Activated CD4-positive, CD25-positive, alpha-beta regulatory T cell (primary cell): Measurements from ENCODE around the gene FARS2.

Experiments
- DNase-seq, 4 experiments: peaks; one replicate each; lab custom pipeline; 2025; lab: John Stamatoyannopoulos, UW

FARS2 gene

DNA sequence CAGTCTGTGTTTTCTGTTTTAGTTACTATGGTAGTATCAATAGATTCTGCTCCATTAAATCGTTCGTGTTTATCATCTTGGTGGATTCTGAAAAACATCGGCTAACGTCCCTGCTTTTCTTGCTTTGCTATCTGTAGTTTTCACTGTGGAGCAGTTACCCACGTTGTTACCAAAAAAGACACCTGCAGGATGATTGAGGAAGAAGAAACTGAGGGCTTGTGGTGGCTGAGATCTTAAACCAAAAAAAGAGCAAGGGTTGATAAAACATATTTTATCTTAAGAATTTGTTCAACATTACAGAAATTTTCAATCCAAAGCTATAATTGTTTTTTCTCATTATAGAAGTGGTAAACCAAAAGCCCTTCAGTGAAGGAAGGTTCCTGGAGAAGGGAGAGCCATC lies 166.3 kb downstream of the FARS2 start:
- no peak for DNase-seq

DNA sequence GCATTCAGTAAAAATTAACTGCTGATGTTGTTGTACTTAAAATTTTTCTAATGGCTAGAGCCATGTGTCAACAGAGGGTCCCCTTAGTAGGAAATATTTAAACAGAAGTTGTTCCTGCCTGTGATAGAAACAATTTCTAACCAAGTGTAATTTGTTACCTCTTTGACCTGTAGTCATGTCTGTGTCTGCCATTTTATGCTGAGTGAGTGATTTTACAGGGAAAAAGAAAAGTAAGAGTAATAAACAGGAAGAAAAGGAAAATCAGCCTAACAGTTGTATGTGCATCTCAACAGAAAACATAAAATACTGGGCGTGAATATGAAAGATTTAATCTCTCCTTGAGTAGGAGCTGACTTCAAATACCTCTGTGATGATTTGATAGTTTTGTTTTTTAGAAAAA lies 172.0 kb downstream of the FARS2 start:
- no peak for DNase-seq

GRCh38 chr6:5435449-5435848 lies 174.1 kb downstream of the FARS2 start:
- no peak for DNase-seq

DNA sequence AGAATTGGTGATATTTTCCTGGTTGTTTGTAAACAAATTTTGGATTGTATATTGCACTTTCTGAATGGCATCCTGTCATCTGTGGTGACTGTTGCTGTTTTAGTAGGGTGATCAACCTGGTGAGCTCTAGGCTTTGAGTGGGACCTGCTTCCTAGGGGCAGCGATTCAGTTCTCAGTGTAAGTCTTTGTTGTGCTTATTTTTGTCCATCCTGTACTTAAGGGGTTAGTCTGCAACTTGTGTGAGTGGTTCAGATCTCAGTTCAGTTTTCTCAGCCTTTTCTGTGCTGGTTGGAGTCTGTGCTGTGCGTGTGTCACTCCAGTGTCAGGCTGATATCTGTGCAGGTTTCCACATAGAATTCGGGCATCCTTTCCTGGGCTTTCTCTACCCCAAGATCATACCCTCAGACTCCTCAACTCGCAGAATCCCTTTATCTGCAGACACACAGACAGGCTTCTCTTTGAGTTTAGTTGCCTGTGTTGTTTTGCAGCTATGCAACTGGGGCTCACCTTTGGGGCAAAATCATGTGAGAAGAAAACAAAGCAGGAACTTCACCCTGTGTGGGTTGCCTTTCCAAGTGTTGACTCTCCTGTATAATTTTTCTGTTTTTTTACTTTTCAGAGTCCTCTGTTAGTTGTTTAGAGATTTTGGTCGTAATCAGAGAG lies 177.7 kb downstream of the FARS2 start:
- DNase-seq = no peak

- DNase-seq = no peak
Observed at GRCh38 chr6:5439749-5440148, 178.4 kb downstream of the FARS2 start.

- no peak for DNase-seq
Observed at GRCh38 chr6:5442319-5442718, 181.0 kb downstream of the FARS2 start.

- DNase-seq = no peak
Observed at GRCh38 chr6:5442916-5443315, 181.6 kb downstream of the FARS2 start.

DNA sequence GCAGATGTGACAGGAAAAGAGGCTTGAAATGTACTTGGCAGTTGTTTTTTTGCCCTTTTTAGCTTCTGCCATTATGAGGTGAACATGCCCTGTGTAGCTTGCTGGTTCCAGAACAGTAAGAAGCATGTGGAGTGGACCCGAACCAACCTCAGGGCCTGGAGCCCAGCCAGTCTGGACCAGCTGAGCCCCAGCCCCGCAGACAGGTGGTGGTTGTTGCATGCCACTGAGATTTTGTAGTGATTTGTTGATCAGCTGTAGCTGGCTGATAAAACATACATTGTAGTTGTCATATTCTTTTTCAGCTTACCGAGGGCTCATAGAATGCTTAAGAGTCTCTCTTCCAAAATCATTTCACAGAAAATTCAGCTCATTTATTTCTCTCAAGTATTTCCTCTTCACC lies 182.2 kb downstream of the FARS2 start:
- no peak for DNase-seq

DNA sequence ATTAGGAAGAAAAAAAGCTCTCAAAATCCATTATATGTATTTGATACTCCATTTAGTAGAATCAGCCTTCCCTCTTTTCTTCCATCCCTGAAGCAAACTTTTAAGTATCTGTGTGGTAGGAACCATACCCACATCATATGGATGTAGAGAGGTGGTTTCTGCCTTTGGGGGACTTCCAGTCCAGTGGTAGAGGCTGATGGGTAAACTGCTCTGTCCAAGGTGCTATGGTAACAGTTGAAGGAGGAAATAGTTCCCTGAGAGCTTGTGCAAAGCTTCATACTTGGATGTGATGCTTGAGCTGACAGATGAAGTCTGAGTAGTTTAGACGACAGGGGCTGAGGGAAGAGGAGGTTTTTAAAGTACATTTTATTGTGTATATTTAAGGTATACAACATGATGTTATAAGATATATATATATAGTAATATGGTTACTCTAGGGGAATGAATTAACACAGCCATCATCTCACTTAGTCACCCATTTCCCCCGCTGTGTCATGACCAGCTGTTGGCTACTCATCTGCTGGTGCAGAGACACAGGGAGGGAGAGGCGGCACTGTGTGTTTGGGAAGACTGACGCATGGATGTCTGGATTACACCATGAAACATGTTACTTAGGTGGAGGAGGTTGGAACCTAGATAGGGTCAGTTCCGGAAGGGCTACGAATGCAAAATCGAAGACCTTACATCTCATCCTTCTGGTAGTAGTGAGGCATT lies 185.2 kb downstream of the FARS2 start:
- no peak for DNase-seq

DNA sequence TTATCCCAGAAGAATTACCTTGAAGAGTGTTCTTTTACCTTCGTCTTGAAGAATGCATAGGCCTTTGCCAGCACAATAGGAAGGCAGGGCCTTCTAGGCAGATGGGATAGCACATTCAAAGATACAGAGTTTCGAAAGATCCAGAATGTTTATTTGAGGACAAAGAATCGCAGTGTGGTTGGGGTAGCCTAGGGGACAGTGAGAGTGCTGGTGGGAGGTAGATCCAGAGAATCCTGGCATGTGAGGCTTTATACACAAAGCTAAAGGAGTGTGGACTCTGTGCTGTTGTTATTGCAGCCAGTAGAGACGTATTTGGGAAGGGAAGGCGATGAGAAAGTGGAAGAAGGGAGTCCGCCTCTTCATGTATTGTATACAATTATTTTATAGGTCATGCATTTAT lies 186.6 kb downstream of the FARS2 start:
- no peak for DNase-seq

DNA sequence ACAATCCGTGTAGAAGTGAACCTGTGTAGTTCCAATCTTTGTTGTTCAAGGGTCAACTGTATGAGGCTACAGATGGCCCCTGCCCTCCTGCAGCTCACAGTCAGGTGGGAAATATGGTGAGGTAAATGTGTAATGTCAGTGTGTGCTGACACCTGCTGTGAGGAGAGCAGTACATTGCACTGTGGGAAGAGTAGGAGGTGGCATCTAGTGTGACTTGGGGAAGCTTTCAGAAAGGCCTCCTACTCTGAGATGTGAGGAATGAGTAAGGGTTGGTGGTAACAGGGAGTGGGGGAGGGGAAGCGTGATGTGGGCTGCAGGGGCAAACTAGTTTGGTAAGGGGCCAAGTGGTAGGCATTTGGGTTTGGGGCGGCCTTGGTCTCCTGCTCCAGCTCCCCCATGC lies 188.8 kb downstream of the FARS2 start:
- no peak for DNase-seq

GRCh38 chr6:5453546-5453945 lies 192.2 kb downstream of the FARS2 start:
- no peak for DNase-seq

GRCh38 chr6:5455142-5455541 lies 193.8 kb downstream of the FARS2 start:
- no peak for DNase-seq

DNA sequence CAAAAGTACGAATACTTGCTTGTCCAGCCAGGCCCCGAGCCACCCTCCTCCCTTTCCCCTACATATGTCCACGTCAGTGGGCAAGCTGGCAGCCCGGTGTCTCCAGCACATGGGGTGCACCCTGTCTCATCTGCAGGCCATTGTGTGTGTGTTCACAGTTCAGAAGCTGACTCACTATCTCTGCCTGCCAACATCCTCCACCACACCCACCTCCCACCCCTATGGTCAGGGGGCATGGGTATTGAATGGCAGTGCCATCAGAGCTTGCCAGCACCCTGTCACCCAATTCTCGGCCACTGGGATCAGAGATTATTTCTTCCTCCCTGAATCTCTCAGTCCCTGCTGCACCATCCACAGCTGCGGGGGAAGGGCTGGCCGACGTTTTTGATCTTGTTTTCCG lies 195.7 kb downstream of the FARS2 start:
- no peak for DNase-seq

- no peak for DNase-seq
Observed at GRCh38 chr6:5457983-5458683, 196.8 kb downstream of the FARS2 start.

- no peak for DNase-seq
Observed at GRCh38 chr6:5459346-5459745, 198.0 kb downstream of the FARS2 start.

- no peak for DNase-seq
Observed at GRCh38 chr6:5461365-5461764, 200.1 kb downstream of the FARS2 start.

DNA sequence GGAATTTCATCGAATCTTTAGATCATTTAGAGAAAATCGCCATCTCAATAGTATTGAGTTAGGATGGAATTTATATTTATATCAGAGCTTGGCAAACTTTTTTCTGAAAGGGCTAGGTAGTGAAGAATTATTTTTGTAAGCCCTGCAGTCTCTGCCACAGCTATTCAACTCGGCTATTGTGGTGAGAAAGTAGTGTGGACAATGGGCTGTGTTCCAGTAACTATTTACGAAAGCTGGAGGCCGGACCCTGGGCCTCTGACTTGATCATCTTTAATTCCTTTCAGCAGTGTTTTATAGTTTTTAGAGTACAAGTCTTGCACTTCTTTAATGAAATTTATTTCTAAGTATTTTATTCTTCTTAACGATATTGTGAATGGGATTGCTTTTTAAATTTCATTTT lies 201.5 kb downstream of the FARS2 start:
- DNase-seq = no peak

- no peak for DNase-seq
Observed at GRCh38 chr6:5463690-5464089, 202.4 kb downstream of the FARS2 start.

DNA sequence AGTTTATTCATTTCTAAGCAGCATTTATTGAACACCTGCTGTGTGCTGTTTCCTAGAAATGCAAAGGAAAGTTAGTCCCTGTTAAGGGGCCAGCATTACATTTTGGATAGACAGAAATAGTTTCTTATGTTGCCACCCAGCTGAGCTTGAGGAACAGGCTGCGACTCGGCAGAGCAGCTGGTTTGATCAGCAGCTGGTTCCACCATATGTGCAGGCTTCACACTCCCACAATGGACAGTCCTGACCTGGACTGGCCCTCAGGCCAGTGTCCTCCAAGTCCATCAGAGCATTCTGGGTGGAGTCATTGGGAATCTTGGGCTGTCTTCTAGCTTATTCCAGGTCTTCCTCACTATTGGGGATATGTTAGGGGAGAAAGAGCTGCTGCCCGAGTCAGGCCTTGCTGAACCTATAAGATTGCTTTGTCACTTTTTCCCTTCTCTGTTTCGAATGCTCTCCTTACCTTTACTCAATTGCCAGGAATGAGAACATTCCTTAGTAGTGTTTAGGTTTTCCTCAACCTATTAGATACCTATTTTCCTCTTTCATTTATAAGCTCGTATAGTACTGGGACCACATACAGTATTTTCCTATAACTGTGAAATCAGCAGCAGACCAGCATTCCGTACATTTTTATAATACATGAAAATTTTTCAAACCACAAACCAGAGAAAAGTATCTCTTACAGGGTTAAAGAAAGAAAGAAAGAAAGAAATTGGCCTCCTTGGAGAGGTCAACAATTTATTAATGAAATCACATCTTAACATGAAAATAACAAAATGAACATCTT lies 203.0 kb downstream of the FARS2 start:
- DNase-seq = no peak

DNA sequence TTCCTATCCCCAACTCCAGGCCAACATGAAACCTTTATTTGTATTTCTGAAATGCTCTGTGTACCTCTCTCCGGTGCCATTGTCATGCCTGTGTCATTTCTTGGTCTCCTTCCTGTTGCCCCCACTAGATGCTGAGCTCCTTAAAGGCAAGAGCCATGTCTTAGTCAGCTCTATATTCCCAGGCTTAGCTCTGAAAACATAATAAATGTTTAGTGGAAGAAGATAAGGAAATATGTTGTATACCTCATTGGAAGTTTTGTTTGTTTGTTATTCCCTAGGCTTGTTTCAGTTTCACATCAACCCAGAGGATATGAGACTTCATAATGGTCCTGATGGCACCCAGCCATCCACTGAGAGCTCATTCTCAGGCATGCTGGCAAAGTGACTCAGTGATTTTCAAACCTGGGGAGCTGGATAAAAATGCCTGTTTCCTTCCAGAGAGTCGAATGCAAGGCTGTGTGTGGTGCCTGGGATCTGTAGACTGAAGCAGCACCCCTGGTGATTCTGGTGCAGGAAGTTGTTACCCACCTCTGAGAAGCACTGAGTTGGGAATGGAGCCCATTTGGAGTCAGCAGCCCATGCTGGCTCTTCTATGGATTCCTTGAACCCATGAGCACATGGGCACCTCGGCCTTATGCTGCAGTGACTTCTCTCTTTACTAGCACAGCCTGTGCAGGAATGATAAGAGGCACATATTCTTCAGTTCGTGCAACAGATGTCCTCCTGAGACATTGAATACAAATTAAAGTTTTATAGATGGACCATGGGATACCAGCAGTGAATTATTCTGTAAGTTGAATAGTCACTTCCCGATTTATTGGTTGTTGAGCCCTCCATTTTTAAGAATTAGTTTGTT lies 205.2 kb downstream of the FARS2 start:
- no peak for DNase-seq

DNA sequence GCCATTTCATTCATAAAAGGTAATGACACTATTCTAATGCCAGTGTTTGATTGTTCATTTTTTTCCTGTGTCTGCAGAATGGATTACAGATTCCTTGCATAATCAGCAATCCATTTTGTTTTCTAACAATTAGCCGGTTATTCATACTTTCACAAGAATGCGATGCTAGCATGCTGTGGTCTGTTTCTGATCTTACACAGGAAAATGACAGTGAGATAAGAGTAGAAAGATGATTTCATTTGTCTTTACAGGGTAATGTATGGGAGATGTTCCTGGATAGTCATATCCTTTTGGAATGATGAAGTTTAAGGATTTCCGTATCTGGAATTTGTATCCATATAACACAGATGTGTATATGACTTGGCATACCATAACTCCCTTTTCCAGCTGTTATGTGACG lies 207.3 kb downstream of the FARS2 start:
- DNase-seq = no peak
